Fibroblast of lung (primary cell): ENCODE data around the gene MICA. TPM values are rescaled to one million over a fixed set of nuclear protein-coding genes. Genes with fewer than 3 reads are reported as not detected.

Source experiments
- DNase-seq, 2 donors: peaks; one replicate each; pipeline versions ENCODE4 v3.0.0 to v3.0.0-alpha.2; 2010; ENCODE audit warnings: low read depth in 2 of 2
- H2AFZ ChIP-seq: 2 replicates; pipeline ENCODE4 v1.5.1; 2012; ENCODE audit warnings: low read length, control low read depth, inconsistent platforms
- H3K27ac ChIP-seq: 2 replicates; pipeline ENCODE4 v1.5.1; 2011; ENCODE audit warnings: low read length, control low read depth; ENCODE audit not compliant: insufficient read depth
- H3K27me3 ChIP-seq: 2 replicates; pipeline ENCODE4 v1.5.1; 2011; ENCODE audit warnings: mild to moderate bottlenecking, low read length; ENCODE audit not compliant: control insufficient read depth, insufficient read depth
- H3K36me3 ChIP-seq: 2 replicates; pipeline ENCODE4 v1.5.1; 2011; ENCODE audit warnings: low read length; ENCODE audit not compliant: control insufficient read depth, insufficient read depth
- H3K4me1 ChIP-seq: 2 replicates; pipeline ENCODE4 v1.5.1; 2011; ENCODE audit warnings: low read length; ENCODE audit not compliant: control insufficient read depth, insufficient read depth; ENCODE audit errors: extremely low read depth
- H3K4me2 ChIP-seq: 2 replicates; pipeline ENCODE4 v1.5.1; 2011; ENCODE audit warnings: low read length, control low read depth; ENCODE audit not compliant: insufficient read depth; ENCODE audit errors: extremely low read depth
- H3K4me3 ChIP-seq, 4 experiments: fragments of 200-600 bp in 1 of 4; sonication (generic) in 1 of 4; replicated peaks in 1 of 4; 2 replicates each; pipeline ENCODE4 v1.5.1; 2011 to 2016; ENCODE audit warnings: low read length in 4 of 4, low read depth in 3 of 4, mild to moderate bottlenecking in 3 of 4, control low read depth in 2 of 4, inconsistent platforms in 1 of 4, mixed read lengths in 1 of 4; ENCODE audit not compliant: insufficient read depth in 1 of 4; ENCODE audit errors: control extremely low read depth in 1 of 4
- H3K79me2 ChIP-seq: 2 replicates; pipeline ENCODE4 v1.5.1; 2012; ENCODE audit warnings: mild to moderate bottlenecking, low read length, inconsistent platforms; ENCODE audit not compliant: control insufficient read depth, insufficient read depth
- H3K9ac ChIP-seq: 2 replicates; pipeline ENCODE4 v1.5.1; 2011; ENCODE audit warnings: mild to moderate bottlenecking, low read length, control low read depth; ENCODE audit not compliant: insufficient read depth
- H3K9me3 ChIP-seq: 2 replicates; pipeline ENCODE4 v1.5.1; 2012; ENCODE audit warnings: low read depth, low read length; ENCODE audit not compliant: control insufficient read depth, insufficient read depth
- H4K20me1 ChIP-seq: 2 replicates; pipeline ENCODE4 v1.5.1; 2011; ENCODE audit warnings: low read length; ENCODE audit not compliant: control insufficient read depth, insufficient read depth; ENCODE audit errors: extremely low read depth
- EZH2 ChIP-seq: IDR thresholded peaks from 2 replicates; pipeline ENCODE4 v1.5.1; 2012; ENCODE audit warnings: low read length, control low read depth, mild to moderate bottlenecking; ENCODE audit errors: missing control alignments
- polyA plus RNA-seq, 2 donors: library from polyadenylated mRNA; depleted of rRNA in 1 of 2; stranded (reverse) in 1 of 2; unstranded in 1 of 2; fragments of >200 nt; gene quantifications; 2 replicates each; pipeline ENCODE4 v1.2.1, GENCODE V29; 2011 to 2012; ENCODE audit warnings: missing spikeins in 1 of 2
- total RNA-seq: library from RNA; depleted of rRNA; stranded (reverse); fragments of >200 nt; gene quantifications from 2 replicates; pipeline ENCODE4 v1.2.1, GENCODE V29; 2014
- TF ChIP-seq, protein P1 (sequence below), 2 donors: IDR thresholded peaks in 1 of 2; conservative IDR thresholded peaks in 1 of 2; 1 replicate in 1 of 2; 2 replicates in 1 of 2; pipeline ENCODE4 v1.5.1; 2011 to 2012; ENCODE audit warnings: low read length in 2 of 2, control low read depth in 1 of 2, inconsistent platforms in 1 of 2, low read depth in 1 of 2, mild to moderate bottlenecking in 1 of 2

Gene MICA
- total and polyA plus RNA-seq, 2 donors (not counting 1 experiment from before 2014, with no cell fraction given), result 54.2 to 85.2 TPM

DNA sequence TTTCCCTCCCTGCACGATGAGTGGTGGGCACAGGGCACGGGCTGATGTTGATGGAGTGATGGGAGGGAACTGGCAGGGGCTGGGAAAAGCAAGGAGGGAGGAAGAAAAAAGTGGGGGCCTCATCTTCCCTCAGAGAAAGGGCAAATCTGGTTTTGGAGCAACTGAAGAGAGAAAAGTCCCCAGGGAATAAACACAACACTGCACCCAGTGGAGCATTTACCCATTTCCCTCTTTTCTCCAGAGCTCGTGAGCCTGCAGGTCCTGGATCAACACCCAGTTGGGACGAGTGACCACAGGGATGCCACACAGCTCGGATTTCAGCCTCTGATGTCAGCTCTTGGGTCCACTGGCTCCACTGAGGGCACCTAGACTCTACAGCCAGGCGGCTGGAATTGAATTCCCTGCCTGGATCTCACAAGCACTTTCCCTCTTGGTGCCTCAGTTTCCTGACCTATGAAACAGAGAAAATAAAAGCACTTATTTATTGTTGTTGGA lies 11.4 kb downstream of the MICA start:
- no peak overlapping the region for H3K4me2 ChIP-seq
- no peak for DNase-seq
- no peaks in the 10 kb centered on the region for H3K4me1 ChIP-seq
- no peak overlapping the region for H2AFZ ChIP-seq
- no peak overlapping the region for H3K9ac ChIP-seq
- H3K27ac ChIP-seq, result no peak overlapping the region
- H3K9me3 ChIP-seq, result no peaks in the 10 kb centered on the region
- H3K79me2 ChIP-seq, result peaks cover 41% of the 10 kb centered on the region
- H3K36me3 ChIP-seq, result peaks cover 39% of the 10 kb centered on the region
- H3K27me3 ChIP-seq, result no peaks in the 10 kb centered on the region
- TF ChIP-seq EZH2, result no peak
- TF ChIP-seq, protein P1, sequence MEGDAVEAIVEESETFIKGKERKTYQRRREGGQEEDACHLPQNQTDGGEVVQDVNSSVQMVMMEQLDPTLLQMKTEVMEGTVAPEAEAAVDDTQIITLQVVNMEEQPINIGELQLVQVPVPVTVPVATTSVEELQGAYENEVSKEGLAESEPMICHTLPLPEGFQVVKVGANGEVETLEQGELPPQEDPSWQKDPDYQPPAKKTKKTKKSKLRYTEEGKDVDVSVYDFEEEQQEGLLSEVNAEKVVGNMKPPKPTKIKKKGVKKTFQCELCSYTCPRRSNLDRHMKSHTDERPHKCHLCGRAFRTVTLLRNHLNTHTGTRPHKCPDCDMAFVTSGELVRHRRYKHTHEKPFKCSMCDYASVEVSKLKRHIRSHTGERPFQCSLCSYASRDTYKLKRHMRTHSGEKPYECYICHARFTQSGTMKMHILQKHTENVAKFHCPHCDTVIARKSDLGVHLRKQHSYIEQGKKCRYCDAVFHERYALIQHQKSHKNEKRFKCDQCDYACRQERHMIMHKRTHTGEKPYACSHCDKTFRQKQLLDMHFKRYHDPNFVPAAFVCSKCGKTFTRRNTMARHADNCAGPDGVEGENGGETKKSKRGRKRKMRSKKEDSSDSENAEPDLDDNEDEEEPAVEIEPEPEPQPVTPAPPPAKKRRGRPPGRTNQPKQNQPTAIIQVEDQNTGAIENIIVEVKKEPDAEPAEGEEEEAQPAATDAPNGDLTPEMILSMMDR (conservative IDR thresholded peaks at IDR 0.05 in 1 of 2, IDR thresholded peaks at IDR 0.05 in 1 of 2; ENCODE audit: low read depth in 1 of 2, low read length in 2 of 2), result no peak
- H4K20me1 ChIP-seq, result no peaks in the 10 kb centered on the region
- H3K4me3 ChIP-seq, result no peak overlapping the region

DNA sequence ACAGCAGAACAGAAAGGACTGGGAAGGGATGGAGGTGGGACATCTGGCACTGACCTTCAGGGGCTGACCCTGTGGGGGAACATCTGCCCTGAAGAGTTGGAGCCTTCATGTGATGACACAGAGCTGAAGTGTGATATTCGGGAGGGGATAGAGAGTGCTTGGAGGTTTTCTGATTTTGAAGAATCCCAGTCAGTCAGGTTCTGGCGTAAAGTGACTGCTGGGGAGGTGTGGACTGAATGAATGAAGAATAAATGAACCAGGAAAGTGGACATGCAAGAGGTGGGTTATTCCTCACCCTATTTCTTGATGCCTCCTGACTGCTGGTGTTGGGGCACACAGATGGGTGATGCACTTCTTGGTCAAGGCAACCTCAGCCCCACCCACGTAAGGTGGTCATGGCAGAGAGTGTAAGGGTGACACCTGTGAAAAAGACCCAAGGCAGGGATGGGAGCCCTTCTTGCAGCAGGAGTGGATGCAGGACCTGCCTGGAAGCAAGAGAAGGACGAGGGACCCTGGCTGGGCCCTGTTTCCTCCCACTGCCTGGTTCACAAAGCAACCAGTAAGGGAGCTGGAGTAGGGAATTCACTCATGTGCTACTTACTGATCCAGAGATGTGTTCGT lies 13.1 kb downstream of the MICA start:
- no peaks in the 10 kb centered on the region for H4K20me1 ChIP-seq
- H3K9me3 ChIP-seq, result no peaks in the 10 kb centered on the region
- H3K4me3 ChIP-seq, result no peak overlapping the region
- H3K9ac ChIP-seq, result no peak overlapping the region
- no peak overlapping the region for H3K4me2 ChIP-seq
- no peak overlapping the region for H3K27ac ChIP-seq
- H3K4me1 ChIP-seq, result no peaks in the 10 kb centered on the region
- H3K27me3 ChIP-seq, result no peaks in the 10 kb centered on the region
- DNase-seq, result no peak
- TF ChIP-seq, protein P1 (conservative IDR thresholded peaks at IDR 0.05 in 1 of 2, IDR thresholded peaks at IDR 0.05 in 1 of 2; ENCODE audit: low read depth in 1 of 2, low read length in 2 of 2), result no peak
- no peak for TF ChIP-seq EZH2
- H3K36me3 ChIP-seq, result peaks cover 31% of the 10 kb centered on the region
- H2AFZ ChIP-seq, result no peak overlapping the region
- peaks cover 25% of the 10 kb centered on the region for H3K79me2 ChIP-seq

DNA sequence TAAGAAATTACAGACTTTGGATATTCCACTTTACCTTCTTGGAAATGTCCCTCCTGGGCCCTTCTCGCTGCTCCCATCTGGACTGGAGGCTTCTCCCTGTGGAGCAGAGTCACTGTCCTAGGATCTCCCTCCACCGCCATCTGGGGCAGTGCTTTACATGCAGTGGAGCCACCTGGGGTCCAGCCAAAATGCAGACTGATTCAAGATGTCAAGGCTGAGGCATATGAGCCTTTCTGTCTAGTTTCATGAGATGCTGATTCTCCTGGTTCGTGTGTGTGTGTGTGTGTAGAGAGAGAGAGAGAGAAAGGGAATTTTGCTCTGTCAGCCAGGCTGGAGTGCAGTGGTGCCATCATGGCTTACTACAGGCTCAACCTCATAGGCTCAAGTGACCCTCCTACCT lies 14.9 kb downstream of the MICA start:
- no peak for TF ChIP-seq EZH2
- TF ChIP-seq, protein P1 (conservative IDR thresholded peaks at IDR 0.05 in 1 of 2, IDR thresholded peaks at IDR 0.05 in 1 of 2; ENCODE audit: low read depth in 1 of 2, low read length in 2 of 2), result no peak
- DNase-seq, result no peak
- H3K27me3 ChIP-seq, result no peaks in the 10 kb centered on the region
- H3K9me3 ChIP-seq, result no peaks in the 10 kb centered on the region
- H3K4me1 ChIP-seq, result no peaks in the 10 kb centered on the region
- H3K27ac ChIP-seq, result no peak overlapping the region
- H3K9ac ChIP-seq, result no peak overlapping the region
- no peak overlapping the region for H3K4me3 ChIP-seq
- H2AFZ ChIP-seq, result no peak overlapping the region
- peaks cover 16% of the 10 kb centered on the region for H3K36me3 ChIP-seq
- no peaks in the 10 kb centered on the region for H4K20me1 ChIP-seq
- no peak overlapping the region for H3K4me2 ChIP-seq
- peaks cover 8% of the 10 kb centered on the region for H3K79me2 ChIP-seq
